ENCODE data around the gene R3HDM4.
A peak's percentile ranks its signal among the peaks of the same experiment; 100 is the strongest.
"Not testable (repeated sequence)": the region's sequence is repeated elsewhere in the genome, so short reads cannot be mapped to it uniquely, and the experiment has no call there.

Gene R3HDM4

GRCh38 chr19:891421-892200 lies 21.4 kb downstream of the R3HDM4 start:
- CTCF ChIA-PET, H3K9me3 Mint-ChIP-seq, DNase-seq, H3K27me3 Mint-ChIP-seq: not testable (repeated sequence)
- Mint-ChIP-seq H3K4me1 (peaks cover 24% of the 10 kb centered on the region), H3K27ac (peak overlapping the region; percentile 71), H3K36me3 (peaks cover 28% of the 10 kb centered on the region), H3K4me3 (peak overlapping the region; percentile 81)

- H3K4me1 Mint-ChIP-seq: peaks cover 24% of the 10 kb centered on the region
- H3K36me3 Mint-ChIP-seq: peaks cover 24% of the 10 kb centered on the region
- peak overlapping the region; percentile 66 for H3K4me3 Mint-ChIP-seq
- DNase-seq: no peak
- H3K27ac Mint-ChIP-seq: peak overlapping the region; percentile 71
- no peaks in the 10 kb centered on the region for H3K27me3 Mint-ChIP-seq
- no peaks in the 10 kb centered on the region for H3K9me3 Mint-ChIP-seq
- CTCF ChIA-PET: no interaction called here
Observed at GRCh38 chr19:890831-891230, 22.2 kb downstream of the R3HDM4 start.

- peaks cover 27% of the 10 kb centered on the region for H3K36me3 Mint-ChIP-seq
- H3K4me3 Mint-ChIP-seq: no peak overlapping the region
- H3K27me3 Mint-ChIP-seq: no peaks in the 10 kb centered on the region
- no peak overlapping the region for H3K27ac Mint-ChIP-seq
- H3K4me1 Mint-ChIP-seq: peaks cover 24% of the 10 kb centered on the region
- CTCF ChIA-PET: no interaction called here
- DNase-seq: no peak
- H3K9me3 Mint-ChIP-seq: no peaks in the 10 kb centered on the region
Observed at GRCh38 chr19:889662-890295, 23.2 kb downstream of the R3HDM4 start.

GRCh38 chr19:888581-889385 lies 24.2 kb downstream of the R3HDM4 start:
- Mint-ChIP-seq H3K36me3 (peaks cover 31% of the 10 kb centered on the region), H3K4me1 (peaks cover 20% of the 10 kb centered on the region), H3K27ac (no peak overlapping the region), H3K9me3 (no peaks in the 10 kb centered on the region), H3K4me3 (no peak overlapping the region), H3K27me3 (no peaks in the 10 kb centered on the region)
- no peak for DNase-seq
- CTCF ChIA-PET: no interaction called here

- Mint-ChIP-seq H3K36me3 (peaks cover 29% of the 10 kb centered on the region), H3K27me3 (no peaks in the 10 kb centered on the region), H3K4me1 (peaks cover 11% of the 10 kb centered on the region), H3K9me3 (no peaks in the 10 kb centered on the region), H3K4me3 (no peak overlapping the region), H3K27ac (no peak overlapping the region)
- CTCF ChIA-PET: no interaction called here
- no peak for DNase-seq
Observed at GRCh38 chr19:887599-887998, 25.4 kb downstream of the R3HDM4 start.

GRCh38 chr19:887072-887471 lies 25.9 kb downstream of the R3HDM4 start:
- CTCF ChIA-PET: no interaction called here
- DNase-seq: no peak
- no peak overlapping the region for H3K4me3 Mint-ChIP-seq
- H3K9me3 Mint-ChIP-seq: no peaks in the 10 kb centered on the region
- H3K36me3 Mint-ChIP-seq: peaks cover 30% of the 10 kb centered on the region
- H3K27ac Mint-ChIP-seq: no peak overlapping the region
- peaks cover 9% of the 10 kb centered on the region for H3K4me1 Mint-ChIP-seq
- H3K27me3 Mint-ChIP-seq: no peaks in the 10 kb centered on the region

- peaks cover 39% of the 10 kb centered on the region for H3K36me3 Mint-ChIP-seq
- H3K4me1 Mint-ChIP-seq: no peaks in the 10 kb centered on the region
- DNase-seq: no peak
- no peaks in the 10 kb centered on the region for H3K9me3 Mint-ChIP-seq
- H3K27ac Mint-ChIP-seq: no peak overlapping the region
- H3K27me3 Mint-ChIP-seq: no peaks in the 10 kb centered on the region
- CTCF ChIA-PET: no interaction called here
- H3K4me3 Mint-ChIP-seq: no peak overlapping the region
Observed at GRCh38 chr19:885536-886224, 27.3 kb downstream of the R3HDM4 start.

- Mint-ChIP-seq H3K36me3 (peaks cover 32% of the 10 kb centered on the region), H3K4me3 (no peak overlapping the region), H3K27ac (no peak overlapping the region), H3K27me3 (no peaks in the 10 kb centered on the region), H3K9me3 (no peaks in the 10 kb centered on the region), H3K4me1 (no peaks in the 10 kb centered on the region)
- no peak for DNase-seq
- CTCF ChIA-PET: no interaction called here
Observed at GRCh38 chr19:884420-885211, 28.4 kb downstream of the R3HDM4 start.

- Mint-ChIP-seq H3K27me3 (no peaks in the 10 kb centered on the region), H3K27ac (no peak overlapping the region), H3K4me3 (no peak overlapping the region), H3K9me3 (no peaks in the 10 kb centered on the region), H3K4me1 (no peaks in the 10 kb centered on the region), H3K36me3 (peaks cover 29% of the 10 kb centered on the region)
- CTCF ChIA-PET: interaction anchor here (2.3 kb wide), 1 partner anchor 20 kb away, joined by 6 read pairs; no protein-coding TSS in a partner anchor
- DNase-seq: no peak
Observed at GRCh38 chr19:883661-884211, 29.3 kb downstream of the R3HDM4 start.

- H3K27ac Mint-ChIP-seq: no peak overlapping the region
- H3K27me3 Mint-ChIP-seq: no peaks in the 10 kb centered on the region
- no peak overlapping the region for H3K4me3 Mint-ChIP-seq
- DNase-seq: no peak
- H3K9me3 Mint-ChIP-seq: no peaks in the 10 kb centered on the region
- H3K36me3 Mint-ChIP-seq: peaks cover 27% of the 10 kb centered on the region
- no peaks in the 10 kb centered on the region for H3K4me1 Mint-ChIP-seq
- CTCF ChIA-PET: interaction anchor here (0.8 to 2.3 kb wide), 2 partner anchors 11 to 19 kb away, joined by 3 to 6 read pairs; no protein-coding TSS in a partner anchor
Observed at GRCh38 chr19:882871-883497, 30.0 kb downstream of the R3HDM4 start.

GRCh38 chr19:881385-882071 lies 31.5 kb downstream of the R3HDM4 start:
- no peaks in the 10 kb centered on the region for H3K27me3 Mint-ChIP-seq
- no peak overlapping the region for H3K4me3 Mint-ChIP-seq
- no peak overlapping the region for H3K27ac Mint-ChIP-seq
- DNase-seq: no peak
- peaks cover 23% of the 10 kb centered on the region for H3K36me3 Mint-ChIP-seq
- no peaks in the 10 kb centered on the region for H3K4me1 Mint-ChIP-seq
- no peaks in the 10 kb centered on the region for H3K9me3 Mint-ChIP-seq
- CTCF ChIA-PET: interaction anchor here (2.3 kb wide), 1 partner anchor 18 kb away, joined by 6 read pairs; no protein-coding TSS in a partner anchor

GRCh38 chr19:879711-880438 lies 33.1 kb downstream of the R3HDM4 start:
- Mint-ChIP-seq H3K27ac (no peak overlapping the region), H3K4me3 (no peak overlapping the region), H3K4me1 (peaks cover 2% of the 10 kb centered on the region), H3K27me3 (no peaks in the 10 kb centered on the region), H3K36me3 (peaks cover 19% of the 10 kb centered on the region), H3K9me3 (no peaks in the 10 kb centered on the region)
- CTCF ChIA-PET: interaction anchor here (0.8 to 1.5 kb wide), 2 partner anchors 17 to 23 kb away, joined by 3 to 8 read pairs; no protein-coding TSS in a partner anchor
- no peak for DNase-seq
